HCT116 (cell line): ENCODE data around the gene E4F1. TPM values are rescaled to one million over a fixed set of nuclear protein-coding genes. Genes with fewer than 3 reads are reported as not detected.

Experiments
- ATAC-seq: fragments of 200-7000 bp; cut with Tn5 transposase; 2 replicates; pipeline ENCODE4 v1.9.1; 2020; ENCODE audit warnings: mild to moderate bottlenecking, moderate library complexity
- BruUV-seq: library from RNA; stranded (reverse); fragments of 400-500 nt; replicated peaks from 2 replicates; lab custom pipeline; 2021; lab: Mats Ljungman, UMichigan
- CTCF ChIA-PET: fragments of 300-600 bp; sonication (Branson Sonifier 250); formaldehyde crosslinking; loops from one replicate; lab custom pipeline; 2021; ENCODE audit warnings: antibody characterized with exemption; lab: Charles Lee
- POLR2A ChIA-PET: fragments of 300-600, 350-600 bp; sonication (Branson Sonifier 250); formaldehyde crosslinking; loops from one replicate; lab custom pipeline; 2021; ENCODE audit warnings: antibody characterized with exemption; lab: Charles Lee
- RAD21 ChIA-PET, 2 experiments: fragments of 300-600 bp; sonication (Branson Sonifier 250); formaldehyde crosslinking; loops; one replicate each; lab custom pipeline; 2023; ENCODE audit warnings: low total read pairs in 2 of 2; ENCODE audit not compliant: uncharacterized antibody in 2 of 2, unreplicated experiment in 2 of 2, low non-redundant PET in 1 of 2; lab: Charles Lee
- DNase-seq: peaks from one replicate; pipeline ENCODE4 v3.0.0-alpha.2; 2010; ENCODE audit warnings: low read depth, low spot score
- H2AFZ ChIP-seq: fragments of 200-600 bp; shearing (Covaris generic), sonication (generic); 2 replicates; pipeline ENCODE4 v1.6.1; 2017; ENCODE audit warnings: low read depth, mixed run types, mixed read lengths, antibody characterized with exemption, low read length; ENCODE audit not compliant: poor library complexity, severe bottlenecking
- H3K27ac ChIP-seq: 2 replicates; pipeline ENCODE4 v1.5.1; 2012; ENCODE audit warnings: low read depth, low read length
- H3K27me3 ChIP-seq: fragments of 200-600 bp; sonication (generic); 2 replicates; pipeline ENCODE4 v1.6.1; 2016; ENCODE audit warnings: mixed run types, low read length, mixed read lengths; ENCODE audit not compliant: insufficient read depth
- H3K36me3 ChIP-seq, 2 experiments: fragments of 200-500 bp in 1 of 2; fragments of 200-600 bp in 1 of 2; sonication (Bioruptor generic) in 1 of 2; sonication (generic) in 1 of 2; 2 replicates each; pipeline versions ENCODE4 v1.5.1 to v1.6.1; 2014 to 2016; ENCODE audit warnings: low read length in 2 of 2, inconsistent platforms in 1 of 2, mixed read lengths in 1 of 2, mixed run types in 1 of 2; ENCODE audit not compliant: insufficient read depth in 2 of 2, control insufficient read depth in 1 of 2
- H3K4me1 ChIP-seq, 2 experiments: fragments of 200-600 bp in 1 of 2; sonication (generic) in 1 of 2; 2 replicates each; pipeline versions ENCODE4 v1.5.1 to v1.6.1; 2012 to 2017; ENCODE audit warnings: low read length in 2 of 2, inconsistent platforms in 1 of 2, mild to moderate bottlenecking in 1 of 2, mixed read lengths in 1 of 2, mixed run types in 1 of 2, moderate library complexity in 1 of 2; ENCODE audit not compliant: insufficient read depth in 2 of 2, control insufficient read depth in 1 of 2
- H3K4me2 ChIP-seq: fragments of 200-600 bp; sonication (generic); 2 replicates; pipeline ENCODE4 v1.6.1; 2017; ENCODE audit warnings: mixed run types, low read length, mixed read lengths
- H3K4me3 ChIP-seq, 2 experiments: fragments of 200-600 bp in 1 of 2; sonication (generic) in 1 of 2; replicated peaks in 1 of 2; 2 replicates each; pipeline ENCODE4 v1.5.1; 2011 to 2016; ENCODE audit warnings: low read length in 2 of 2, control low read depth in 1 of 2, low read depth in 1 of 2, mild to moderate bottlenecking in 1 of 2, mixed read lengths in 1 of 2, mixed run types in 1 of 2
- H3K79me2 ChIP-seq: fragments of 200-600 bp; sonication (generic); 2 replicates; pipeline ENCODE4 v1.6.1; 2017; ENCODE audit warnings: mild to moderate bottlenecking, mixed run types, low read length, moderate library complexity, mixed read lengths; ENCODE audit not compliant: insufficient read depth
- H3K9ac ChIP-seq: fragments of 200-600 bp; sonication (generic); 2 replicates; pipeline ENCODE4 v1.6.1; 2016; ENCODE audit warnings: low read length, mixed read lengths
- H3K9me2 ChIP-seq: fragments of 200-600 bp; sonication (generic), shearing (Covaris generic); 2 replicates; pipeline ENCODE4 v1.6.1; 2017; ENCODE audit warnings: mixed run types, mild to moderate bottlenecking, moderate library complexity; ENCODE audit not compliant: insufficient read depth
- H3K9me3 ChIP-seq, 2 experiments: fragments of 200-500 bp in 1 of 2; fragments of 200-600 bp in 1 of 2; sonication (Bioruptor generic) in 1 of 2; sonication (generic) in 1 of 2; 2 replicates each; pipeline ENCODE4 v1.6.1; 2014 to 2017; ENCODE audit warnings: low read length in 2 of 2, mixed read lengths in 2 of 2, inconsistent platforms in 1 of 2, low read depth in 1 of 2, mild to moderate bottlenecking in 1 of 2, mixed run types in 1 of 2, moderate library complexity in 1 of 2; ENCODE audit not compliant: control insufficient read depth in 1 of 2, insufficient read depth in 1 of 2
- H4K20me1 ChIP-seq: fragments of 200-600 bp; sonication (generic), shearing (Covaris generic); 2 replicates; pipeline ENCODE4 v1.6.1; 2017; ENCODE audit warnings: mixed run types, mild to moderate bottlenecking, moderate library complexity; ENCODE audit not compliant: insufficient read depth
- EZH2phosphoT487 ChIP-seq: fragments of 200-600 bp; IDR thresholded peaks from 2 replicates; pipeline ENCODE4 v1.6.1; 2018; ENCODE audit warnings: antibody characterized with exemption, borderline replicate concordance
- FOSL1 ChIP-seq: IDR thresholded peaks from 2 replicates; pipeline ENCODE4 v1.6.1; 2012; ENCODE audit warnings: low read depth
- JUND ChIP-seq: IDR thresholded peaks from 2 replicates; pipeline ENCODE4 v1.6.1; 2012
- POLR2AphosphoS5 ChIP-seq: IDR thresholded peaks from 2 replicates; pipeline ENCODE4 v1.6.1; 2011; ENCODE audit warnings: mild to moderate bottlenecking, low read depth, low read length, moderate library complexity
- TCF7L2 ChIP-seq: IDR thresholded peaks from 2 replicates; pipeline ENCODE4 v1.7.0; 2011; ENCODE audit warnings: borderline replicate concordance, inconsistent platforms; ENCODE audit not compliant: insufficient read depth, insufficient read length; ENCODE audit errors: extremely low read depth
- intact Hi-C: fragments of 100-400 bp; cut with micrococcal nuclease; formaldehyde crosslinking; loops from 2 replicates; pipeline ENCODE4 v1.10.0; 2022
- total RNA-seq: library from RNA; stranded (reverse); gene quantifications from one replicate; pipeline ENCODE4 v1.2.1, GENCODE V29; 2021; ENCODE audit not compliant: unreplicated experiment
- TF ChIP-seq, protein P1 (sequence below): IDR thresholded peaks from 2 replicates; pipeline ENCODE4 v1.6.1; 2011; ENCODE audit warnings: mild to moderate bottlenecking, low read length, moderate library complexity; ENCODE audit not compliant: insufficient replicate concordance; ENCODE audit errors: extremely low read depth

Gene E4F1
- total RNA-seq, 1 experiment from 2014 or later, result 40.7 TPM

DNA sequence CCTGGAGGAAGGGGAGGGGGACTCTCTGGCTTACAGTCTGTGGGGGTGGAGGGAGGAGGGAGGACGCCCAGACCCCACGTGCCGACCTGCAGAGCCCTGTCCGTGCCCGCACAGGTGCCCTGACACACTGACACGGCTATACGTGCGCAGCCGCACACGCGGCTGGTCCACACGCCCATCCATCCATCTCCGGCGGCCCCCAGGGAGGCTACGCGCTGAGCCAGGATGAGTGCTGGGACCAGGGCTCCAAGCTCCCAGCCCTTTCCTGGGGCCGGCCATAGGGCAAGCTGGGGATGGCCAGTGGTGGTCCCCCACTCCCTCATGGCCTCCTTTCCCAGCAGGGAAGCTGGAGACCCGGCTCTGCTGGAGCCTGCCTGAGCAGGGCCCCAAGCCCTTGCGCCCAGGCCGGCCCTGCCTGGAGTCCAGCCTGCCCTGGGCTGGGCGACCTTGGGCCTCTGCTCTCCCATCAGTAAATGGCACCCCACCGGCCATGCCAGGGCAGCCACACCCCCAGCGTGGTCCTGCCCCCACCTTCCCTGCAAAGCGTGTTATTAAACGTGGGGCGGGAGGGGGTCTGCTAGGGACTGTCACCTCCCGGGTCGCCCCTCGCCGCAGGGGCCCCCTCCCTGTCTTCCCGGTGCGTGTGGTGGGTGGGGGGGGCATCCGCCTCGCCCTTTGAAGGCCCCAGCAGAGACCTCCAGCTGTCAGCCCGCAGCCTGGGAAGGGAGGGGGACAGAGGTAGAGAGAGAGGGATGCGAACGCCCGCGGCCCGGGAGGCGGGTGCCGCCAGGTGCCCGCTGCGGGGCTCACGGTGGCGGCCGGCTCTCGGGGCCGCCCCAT lies 27.8 kb upstream of the E4F1 start:
- ATAC-seq (peak; percentile 26), DNase-seq (no peak)
- Histone ChIP-seq H3K27ac (no peak overlapping the region; the same call in 1 of the 2 replicates), H2AFZ (no peak overlapping the region), H3K9me2 (no peaks in the 10 kb centered on the region), H3K4me1 (peaks cover 5 to 19% of the 10 kb centered on the region in 2 experiments), H3K4me3 (peak overlapping the region; percentile 41 to 58), H3K4me2 (peak overlapping the region; percentile 88), H3K79me2 (no peaks in the 10 kb centered on the region), H3K9me3 (no peaks in the 10 kb centered on the region), H4K20me1 (no peaks in the 10 kb centered on the region), H3K36me3 (no peaks in the 10 kb centered on the region), H3K27me3 (no peaks in the 10 kb centered on the region), H3K9ac (peak overlapping the region; percentile 41)
- TF ChIP-seq, protein P1, sequence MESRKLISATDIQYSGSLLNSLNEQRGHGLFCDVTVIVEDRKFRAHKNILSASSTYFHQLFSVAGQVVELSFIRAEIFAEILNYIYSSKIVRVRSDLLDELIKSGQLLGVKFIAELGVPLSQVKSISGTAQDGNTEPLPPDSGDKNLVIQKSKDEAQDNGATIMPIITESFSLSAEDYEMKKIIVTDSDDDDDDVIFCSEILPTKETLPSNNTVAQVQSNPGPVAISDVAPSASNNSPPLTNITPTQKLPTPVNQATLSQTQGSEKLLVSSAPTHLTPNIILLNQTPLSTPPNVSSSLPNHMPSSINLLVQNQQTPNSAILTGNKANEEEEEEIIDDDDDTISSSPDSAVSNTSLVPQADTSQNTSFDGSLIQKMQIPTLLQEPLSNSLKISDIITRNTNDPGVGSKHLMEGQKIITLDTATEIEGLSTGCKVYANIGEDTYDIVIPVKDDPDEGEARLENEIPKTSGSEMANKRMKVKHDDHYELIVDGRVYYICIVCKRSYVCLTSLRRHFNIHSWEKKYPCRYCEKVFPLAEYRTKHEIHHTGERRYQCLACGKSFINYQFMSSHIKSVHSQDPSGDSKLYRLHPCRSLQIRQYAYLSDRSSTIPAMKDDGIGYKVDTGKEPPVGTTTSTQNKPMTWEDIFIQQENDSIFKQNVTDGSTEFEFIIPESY, result no peak
- TF ChIP-seq POLR2AphosphoS5 (no peak), JUND (no peak), TCF7L2 (no peak), EZH2phosphoT487 (no peak), FOSL1 (no peak)
- BruUV-seq, result no TSS peak
- CTCF ChIA-PET, result interaction anchor here (0.5 to 3.5 kb wide), 9 partner anchors 9 to 461 kb away, joined by 3 to 24 read pairs (median 4); partner anchors contain the start of genes ECI1, MLST8, PGP and TBC1D24
- intact Hi-C loops, result loop anchor here (2.0 to 10.0 kb wide), 2 partner anchors 55 to 309 kb away; partner anchors contain the start of gene ECI1
- RAD21 ChIA-PET, result interaction anchor here (0.6 to 1.6 kb wide), 6 partner anchors 19 to 306 kb away, joined by 3 to 6 read pairs (median 4); partner anchors contain the start of genes ECI1 (in 1 of the 2) and PGP (in 1 of the 2)
- POLR2A ChIA-PET, result interaction anchor here (1.0 to 1.6 kb wide), 4 partner anchors 28 to 56 kb away, joined by 4 to 11 read pairs (median 6); partner anchors contain the start of genes E4F1, ECI1 and TRAF7
